ENCODE results near the gene MDN1.

GRCh38 chr6:89655122-89655521 is 164.5 kb downstream of the MDN1 start:
- TF ChIP-seq CTCF (IDR thresholded peaks at IDR 0.05 in 8 of 11, conservative IDR thresholded peaks at IDR 0.05 in 3 of 11) (no peak), POLR2A (IDR thresholded peaks at IDR 0.05) (no peak), POLR2AphosphoS5 (IDR thresholded peaks at IDR 0.05) (no peak)
